ENCODE results near the gene ABLIM1. TPM values are rescaled to one million over a fixed set of nuclear protein-coding genes. Genes with fewer than 3 reads are reported as not detected.

The ABLIM1 gene
- total and polyA plus RNA-seq, 10 of the 15 experiments (the other 5 are each of a cell fraction or from before 2014, with no cell fraction given) = 14.2 to 50.5 (median 28.1) TPM

DNA sequence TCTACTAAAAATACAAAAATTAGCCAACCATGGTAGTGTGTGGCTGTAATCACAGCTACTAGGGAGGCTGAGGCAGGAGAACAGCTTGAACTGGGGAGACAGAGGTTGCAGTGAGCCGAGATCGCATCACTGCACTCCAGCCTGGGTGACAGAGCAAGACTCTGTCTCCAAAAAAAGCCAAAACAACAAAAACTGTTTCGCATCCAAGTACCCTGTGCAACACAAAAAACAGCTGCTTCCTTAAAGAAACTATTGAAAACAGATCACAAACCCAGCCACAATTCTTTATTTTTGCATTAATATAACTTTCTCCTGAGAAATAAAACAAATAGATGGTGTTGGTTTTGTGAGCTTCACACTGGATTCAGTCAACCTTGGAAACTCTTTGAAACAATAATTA, 141.7 kb downstream of the ABLIM1 start:
- in situ Hi-C loops (cut with MboI) = no loop called here
- Histone ChIP-seq H3K9me3 (replicated peaks; ENCODE audit: control insufficient read depth, insufficient read depth, low read length) (no peaks in the 10 kb centered on the region), H3K79me2 (ENCODE audit: control insufficient read depth, insufficient read depth, low read length) (peaks cover 1% of the 10 kb centered on the region; the same call in 1 of the 2 replicates), H3K27me3 (replicated peaks in 1 of 2; ENCODE audit: control insufficient read depth in 2 of 2, insufficient read depth in 2 of 2, low read length in 1 of 2) (no peaks in the 10 kb centered on the region), H3K9ac (ENCODE audit: control insufficient read depth, insufficient read depth, low read length) (no peak overlapping the region), H2AFZ (ENCODE audit: control insufficient read depth, low read depth, low read length) (no peak overlapping the region), H3K4me3 (no peak overlapping the region), H3K4me1 (ENCODE audit: control insufficient read depth, insufficient read depth, low read length) (no peaks in the 10 kb centered on the region), H3K27ac (ENCODE audit: control insufficient read depth, insufficient read depth) (no peak overlapping the region), H3K4me2 (ENCODE audit: control insufficient read depth, insufficient read depth) (no peak overlapping the region), H4K20me1 (ENCODE audit: control insufficient read depth, insufficient read depth) (no peaks in the 10 kb centered on the region), H3K36me3 (ENCODE audit: control insufficient read depth in 2 of 2, insufficient read depth in 2 of 2, low read length in 1 of 2) (no peaks in the 10 kb centered on the region)
- no peak for TF ChIP-seq RAD21 (IDR thresholded peaks at IDR 0.05; ENCODE audit: insufficient read depth, low read depth, low read length)
- no peak for TF ChIP-seq TCF3 (IDR thresholded peaks at IDR 0.05; ENCODE audit: borderline replicate concordance, insufficient read depth, low read depth, low read length)
- no peak for TF ChIP-seq ATF7 (IDR thresholded peaks at IDR 0.05; ENCODE audit: low read depth)
- no peak for TF ChIP-seq EGR1 (IDR thresholded peaks at IDR 0.05; ENCODE audit: borderline replicate concordance in 1 of 2, low read depth in 2 of 2, low read length in 2 of 2)
- no peak for TF ChIP-seq NFIC (IDR thresholded peaks at IDR 0.05; ENCODE audit: low read depth, low read length)
- RAD21 ChIA-PET (ENCODE audit: unreplicated experiment) = no interaction called here
- WGBS (ENCODE audit: insufficient coverage, insufficient replicate concordance, low lambda C conversion rate, missing lambda C conversion rate) = 51% methylated on average over 3 of the region's 3 CpGs
- intact Hi-C loops (cut with micrococcal nuclease; ENCODE audit: unreplicated experiment) = no loop called here
- ATAC-seq (no peak), DNase-seq (ENCODE audit: low read depth, low spot score) (no peak), FAIRE-seq (no peak)
- SMC1A ChIA-PET (ENCODE audit: uncharacterized antibody, unreplicated experiment) = interaction anchor here (0.7 to 1.4 kb wide), 4 partner anchors 9 to 45 kb away, joined by 3 to 5 read pairs (median 4); no protein-coding TSS in a partner anchor
- BruUV-seq (replicated peaks) = no TSS peak
- CTCF ChIA-PET = no interaction called here
- POLR2A ChIA-PET = interaction anchor here (1.0 kb wide), 1 partner anchor 17 kb away, joined by 3 read pairs; no protein-coding TSS in a partner anchor

DNA sequence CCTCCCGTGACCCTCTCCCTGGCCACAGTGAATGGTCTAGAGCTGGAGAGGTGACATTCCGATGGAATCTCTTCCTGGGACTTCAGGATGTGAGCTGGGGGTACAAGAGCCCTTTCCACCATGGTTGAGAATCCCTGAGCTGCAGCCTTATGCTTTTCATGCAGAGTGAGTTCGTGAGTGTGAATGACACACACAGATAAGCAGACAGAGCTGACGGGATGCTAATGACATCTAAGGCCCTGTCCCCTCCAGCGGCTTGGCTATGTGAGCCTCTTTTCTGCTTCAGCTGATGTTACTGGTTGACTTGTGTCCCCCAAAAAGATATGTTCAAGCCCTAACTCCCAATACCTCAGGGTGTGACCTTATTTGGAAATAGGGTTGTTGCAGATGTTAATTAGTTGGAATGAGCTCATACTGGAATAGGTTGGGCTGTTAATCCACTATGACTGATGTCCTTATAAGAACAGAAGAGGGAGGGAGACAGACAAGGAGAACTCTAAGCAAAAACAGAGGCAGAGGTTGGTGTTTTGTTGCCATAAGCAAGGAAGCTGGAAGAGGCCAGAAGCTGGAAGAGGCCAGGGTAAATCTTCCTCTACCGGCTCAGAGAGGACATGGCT, 142.7 kb downstream of the ABLIM1 start:
- H3K4me2 ChIP-seq (ENCODE audit: control insufficient read depth, insufficient read depth) = no peak overlapping the region
- no peaks in the 10 kb centered on the region for H4K20me1 ChIP-seq (ENCODE audit: control insufficient read depth, insufficient read depth)
- ATAC-seq = no peak
- peaks cover 1% of the 10 kb centered on the region; the same call in 1 of the 2 replicates for H3K79me2 ChIP-seq (ENCODE audit: control insufficient read depth, insufficient read depth, low read length)
- H3K9me3 ChIP-seq (replicated peaks; ENCODE audit: control insufficient read depth, insufficient read depth, low read length) = no peaks in the 10 kb centered on the region
- no TSS peak for BruUV-seq (replicated peaks)
- H2AFZ ChIP-seq (ENCODE audit: control insufficient read depth, low read depth, low read length) = no peak overlapping the region
- DNase-seq (ENCODE audit: low read depth, low spot score) = no peak
- ChIA-PET POLR2A (interaction anchor here (1.1 kb wide), 1 partner anchor 14 kb away, joined by 3 read pairs; no protein-coding TSS in a partner anchor), RAD21 (ENCODE audit: unreplicated experiment) (no interaction called here), CTCF (interaction anchor here (1.0 kb wide), 1 partner anchor 211 kb away, joined by 3 read pairs; no protein-coding TSS in a partner anchor), SMC1A (ENCODE audit: uncharacterized antibody, unreplicated experiment) (interaction anchor here (0.6 to 1.4 kb wide), 3 partner anchors 9 to 166 kb away, joined by 3 to 4 read pairs (median 4); no protein-coding TSS in a partner anchor)
- no peak for FAIRE-seq
- 74% methylated on average over 6 of the region's 6 CpGs for WGBS (ENCODE audit: insufficient coverage, insufficient replicate concordance, low lambda C conversion rate, missing lambda C conversion rate)
- no peak overlapping the region for H3K9ac ChIP-seq (ENCODE audit: control insufficient read depth, insufficient read depth, low read length)
- intact Hi-C loops (cut with micrococcal nuclease; ENCODE audit: unreplicated experiment) (no loop called here), in situ Hi-C loops (cut with MboI) (no loop called here)
- no peak overlapping the region for H3K4me3 ChIP-seq
- no peaks in the 10 kb centered on the region for H3K4me1 ChIP-seq (ENCODE audit: control insufficient read depth, insufficient read depth, low read length)
- H3K36me3 ChIP-seq (ENCODE audit: control insufficient read depth in 2 of 2, insufficient read depth in 2 of 2, low read length in 1 of 2) = no peaks in the 10 kb centered on the region
- no peaks in the 10 kb centered on the region for H3K27me3 ChIP-seq (replicated peaks in 1 of 2; ENCODE audit: control insufficient read depth in 2 of 2, insufficient read depth in 2 of 2, low read length in 1 of 2)
- H3K27ac ChIP-seq (ENCODE audit: control insufficient read depth, insufficient read depth) = no peak overlapping the region
- TF ChIP-seq MLLT1 (IDR thresholded peaks at IDR 0.05) (no peak), ZZZ3 (IDR thresholded peaks at IDR 0.05; ENCODE audit: control insufficient read depth, insufficient read length, low read depth) (no peak), ZSCAN29 (IDR thresholded peaks at IDR 0.05) (no peak), IKZF2 (IDR thresholded peaks at IDR 0.05) (no peak), TCF3 (IDR thresholded peaks at IDR 0.05; ENCODE audit: borderline replicate concordance, insufficient read depth, low read depth, low read length) (no peak), MTA2 (IDR thresholded peaks at IDR 0.05; ENCODE audit: low read depth) (no peak), ASH2L (IDR thresholded peaks at IDR 0.05; ENCODE audit: borderline replicate concordance, low read depth) (no peak), NFXL1 (IDR thresholded peaks at IDR 0.05; ENCODE audit: borderline replicate concordance) (no peak), E4F1 (IDR thresholded peaks at IDR 0.05; ENCODE audit: borderline replicate concordance, partially characterized antibody) (no peak)
